Progenitor cell of endocrine pancreas (in vitro differentiated cells): ENCODE measurements around the gene GRN. TPM values are rescaled to one million over a fixed set of nuclear protein-coding genes. Genes with fewer than 3 reads are reported as not detected.
A peak's percentile ranks its signal among the peaks of the same experiment; 100 is the strongest.

Experiments used
- DNase-seq: peaks from one replicate; pipeline ENCODE4 v3.0.0; 2021; ENCODE audit warnings: low spot score; ENCODE audit not compliant: unreplicated experiment
- H3K27ac Mint-ChIP-seq: 2 replicates; pipeline ENCODE4 v1.8.0; 2021; ENCODE audit warnings: mild to moderate bottlenecking, moderate library complexity, mixed read lengths
- H3K27me3 Mint-ChIP-seq: 2 replicates; pipeline ENCODE4 v1.8.0; 2021; ENCODE audit warnings: mixed read lengths
- H3K36me3 Mint-ChIP-seq: 2 replicates; pipeline ENCODE4 v1.8.0; 2022; ENCODE audit warnings: mixed read lengths; ENCODE audit not compliant: insufficient read depth
- H3K4me1 Mint-ChIP-seq: 2 replicates; pipeline ENCODE4 v1.8.0; 2021; ENCODE audit warnings: low read depth, mixed read lengths
- H3K4me3 Mint-ChIP-seq: 2 replicates; pipeline ENCODE4 v1.8.0; 2021; ENCODE audit warnings: low read depth, mild to moderate bottlenecking, moderate library complexity, mixed read lengths
- H3K9me3 Mint-ChIP-seq: 2 replicates; pipeline ENCODE4 v1.8.0; 2021; ENCODE audit warnings: low read depth, mixed read lengths
- CTCF ChIP-seq: fragments of 200-600 bp; sonication (generic); IDR thresholded peaks from one replicate; pipeline ENCODE4 v1.5.0; 2021; ENCODE audit warnings: antibody characterized with exemption, mild to moderate bottlenecking; ENCODE audit not compliant: unreplicated experiment
- total RNA-seq: library from RNA; stranded (reverse); gene quantifications from 2 replicates; pipeline ENCODE4 v1.2.1, GENCODE V29; 2021

The GRN gene
- total RNA-seq, 1 donor from 2014 or later, result 99.7 TPM

- H3K36me3 Mint-ChIP-seq, result peaks cover 5% of the 10 kb centered on the region
- peaks cover 15% of the 10 kb centered on the region for H3K4me1 Mint-ChIP-seq
- TF ChIP-seq CTCF, result no peak
- H3K4me3 Mint-ChIP-seq, result no peak overlapping the region
- H3K27ac Mint-ChIP-seq, result no peak overlapping the region
- H3K27me3 Mint-ChIP-seq, result peaks cover 4% of the 10 kb centered on the region
- no peaks in the 10 kb centered on the region for H3K9me3 Mint-ChIP-seq
- DNase-seq, result no peak
Measured at GRCh38 chr17:44358066-44358465, 13.0 kb downstream of the GRN start.

GRCh38 chr17:44359006-44359405, 13.9 kb downstream of the GRN start:
- peaks cover 15% of the 10 kb centered on the region for H3K4me1 Mint-ChIP-seq
- peaks cover 4% of the 10 kb centered on the region for H3K36me3 Mint-ChIP-seq
- H3K27ac Mint-ChIP-seq, result no peak overlapping the region
- no peak for TF ChIP-seq CTCF
- H3K9me3 Mint-ChIP-seq, result no peaks in the 10 kb centered on the region
- DNase-seq, result no peak
- H3K27me3 Mint-ChIP-seq, result peaks cover 3% of the 10 kb centered on the region
- H3K4me3 Mint-ChIP-seq, result no peak overlapping the region

GRCh38 chr17:44359458-44360143, 14.5 kb downstream of the GRN start:
- TF ChIP-seq CTCF, result no peak
- DNase-seq, result no peak
- Mint-ChIP-seq H3K36me3 (peaks cover 4% of the 10 kb centered on the region), H3K4me1 (peaks cover 15% of the 10 kb centered on the region), H3K9me3 (no peaks in the 10 kb centered on the region), H3K27me3 (peaks cover 3% of the 10 kb centered on the region), H3K4me3 (no peak overlapping the region), H3K27ac (no peak overlapping the region)

- H3K4me1 Mint-ChIP-seq, result peaks cover 15% of the 10 kb centered on the region
- H3K9me3 Mint-ChIP-seq, result no peaks in the 10 kb centered on the region
- H3K27ac Mint-ChIP-seq, result no peak overlapping the region
- H3K27me3 Mint-ChIP-seq, result peaks cover 6% of the 10 kb centered on the region
- TF ChIP-seq CTCF, result no peak
- peaks cover 2% of the 10 kb centered on the region for H3K36me3 Mint-ChIP-seq
- DNase-seq, result no peak
- H3K4me3 Mint-ChIP-seq, result no peak overlapping the region
Measured at GRCh38 chr17:44360144-44360533, 15.0 kb downstream of the GRN start.

- no peak for TF ChIP-seq CTCF
- Mint-ChIP-seq H3K36me3 (peaks cover 1% of the 10 kb centered on the region), H3K27ac (no peak overlapping the region), H3K4me3 (peak overlapping the region; percentile 41), H3K27me3 (peaks cover 11% of the 10 kb centered on the region), H3K4me1 (peaks cover 15% of the 10 kb centered on the region), H3K9me3 (no peaks in the 10 kb centered on the region)
- DNase-seq, result no peak
Measured at GRCh38 chr17:44360826-44361225, 15.7 kb downstream of the GRN start.
